ENCODE results near the gene STOM.

STOM gene

GRCh38 chr9:121289026-121289771, 80.9 kb downstream of the STOM start:
- DNase-seq (ENCODE audit: low spot score), result no peak
- TF ChIP-seq CTCF (IDR thresholded peaks at IDR 0.05; ENCODE audit: extremely low read depth, insufficient read depth, missing control alignments), result no peak
- in situ Hi-C loops (cut with MboI; ENCODE audit: low pct_unique_long_range_greater_than_20kb, low sequenced_read_pairs, unreplicated experiment), result no loop called here
